GM10266 (cell line): ENCODE results near the gene SEMA3C.

Experiments used
- DNase-seq: peaks from one replicate; pipeline ENCODE4 v3.0.0; 2012; ENCODE audit errors: extremely low spot score
- TF ChIP-seq, protein P1 (sequence below): IDR thresholded peaks from 2 replicates; pipeline ENCODE4 v1.5.1; 2012; ENCODE audit warnings: mild to moderate bottlenecking, low read depth; ENCODE audit not compliant: control insufficient read depth, insufficient read depth; ENCODE audit errors: missing control alignments

SEMA3C gene

DNA sequence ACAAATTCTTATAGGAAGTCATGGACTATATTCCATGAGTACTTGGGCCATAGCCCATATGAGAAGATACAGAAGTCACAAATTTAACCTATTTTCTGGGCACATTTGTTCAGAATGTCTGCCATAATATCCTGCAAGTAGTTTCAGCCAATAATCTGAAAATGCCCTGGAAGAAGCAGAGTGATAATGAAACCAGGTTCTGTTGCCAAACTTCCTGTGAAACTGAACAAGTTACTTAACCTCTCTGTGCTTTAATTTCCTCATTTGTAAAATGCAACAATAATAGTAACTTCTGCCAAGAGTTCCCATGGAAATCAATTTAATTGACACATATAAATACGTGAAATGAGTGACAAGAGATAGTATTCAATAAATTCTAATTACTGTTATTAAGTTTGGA is 88.8 kb downstream of the SEMA3C start:
- DNase-seq, result no peak
- TF ChIP-seq, protein P1, sequence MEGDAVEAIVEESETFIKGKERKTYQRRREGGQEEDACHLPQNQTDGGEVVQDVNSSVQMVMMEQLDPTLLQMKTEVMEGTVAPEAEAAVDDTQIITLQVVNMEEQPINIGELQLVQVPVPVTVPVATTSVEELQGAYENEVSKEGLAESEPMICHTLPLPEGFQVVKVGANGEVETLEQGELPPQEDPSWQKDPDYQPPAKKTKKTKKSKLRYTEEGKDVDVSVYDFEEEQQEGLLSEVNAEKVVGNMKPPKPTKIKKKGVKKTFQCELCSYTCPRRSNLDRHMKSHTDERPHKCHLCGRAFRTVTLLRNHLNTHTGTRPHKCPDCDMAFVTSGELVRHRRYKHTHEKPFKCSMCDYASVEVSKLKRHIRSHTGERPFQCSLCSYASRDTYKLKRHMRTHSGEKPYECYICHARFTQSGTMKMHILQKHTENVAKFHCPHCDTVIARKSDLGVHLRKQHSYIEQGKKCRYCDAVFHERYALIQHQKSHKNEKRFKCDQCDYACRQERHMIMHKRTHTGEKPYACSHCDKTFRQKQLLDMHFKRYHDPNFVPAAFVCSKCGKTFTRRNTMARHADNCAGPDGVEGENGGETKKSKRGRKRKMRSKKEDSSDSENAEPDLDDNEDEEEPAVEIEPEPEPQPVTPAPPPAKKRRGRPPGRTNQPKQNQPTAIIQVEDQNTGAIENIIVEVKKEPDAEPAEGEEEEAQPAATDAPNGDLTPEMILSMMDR, result no peak

DNA sequence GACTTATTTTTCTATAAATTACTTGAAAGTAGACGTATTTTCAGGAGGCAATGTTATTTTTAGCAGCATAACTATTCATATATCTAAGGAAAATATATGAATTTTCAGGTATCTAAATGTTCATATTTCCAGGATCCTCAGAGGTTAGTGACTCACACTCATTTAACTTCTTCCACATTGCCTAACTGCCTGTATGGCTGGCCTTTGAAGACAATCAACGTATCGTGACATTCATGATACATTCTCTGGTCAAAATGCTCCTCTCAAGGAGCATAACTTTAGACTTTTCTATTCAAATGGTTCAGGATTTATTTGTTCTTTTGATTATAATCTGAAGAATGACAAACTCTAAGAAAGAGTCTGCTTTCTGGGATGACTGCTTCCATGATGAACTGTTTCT is 89.3 kb downstream of the SEMA3C start:
- TF ChIP-seq, protein P1, result no peak
- DNase-seq, result no peak

DNA sequence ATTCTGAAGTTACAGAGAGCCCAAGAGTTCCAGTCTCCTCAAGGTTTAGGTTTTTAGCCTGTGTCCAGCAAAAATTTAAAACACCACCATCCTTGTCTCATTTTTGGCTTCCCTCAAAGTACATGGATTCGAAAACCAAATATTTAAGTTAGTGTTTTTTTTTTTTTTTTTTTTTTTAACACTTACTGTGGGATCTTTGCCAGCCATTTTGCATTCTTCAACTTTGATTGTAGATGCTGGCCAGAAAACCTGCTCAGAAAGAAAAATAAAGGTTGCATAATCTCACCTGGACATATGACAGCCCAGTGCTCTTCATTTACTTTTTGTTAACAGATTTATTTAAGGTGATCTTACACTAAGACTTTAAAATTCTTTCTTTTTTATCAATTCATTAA is 91.6 kb downstream of the SEMA3C start:
- DNase-seq, result no peak
- TF ChIP-seq, protein P1, result no peak

DNA sequence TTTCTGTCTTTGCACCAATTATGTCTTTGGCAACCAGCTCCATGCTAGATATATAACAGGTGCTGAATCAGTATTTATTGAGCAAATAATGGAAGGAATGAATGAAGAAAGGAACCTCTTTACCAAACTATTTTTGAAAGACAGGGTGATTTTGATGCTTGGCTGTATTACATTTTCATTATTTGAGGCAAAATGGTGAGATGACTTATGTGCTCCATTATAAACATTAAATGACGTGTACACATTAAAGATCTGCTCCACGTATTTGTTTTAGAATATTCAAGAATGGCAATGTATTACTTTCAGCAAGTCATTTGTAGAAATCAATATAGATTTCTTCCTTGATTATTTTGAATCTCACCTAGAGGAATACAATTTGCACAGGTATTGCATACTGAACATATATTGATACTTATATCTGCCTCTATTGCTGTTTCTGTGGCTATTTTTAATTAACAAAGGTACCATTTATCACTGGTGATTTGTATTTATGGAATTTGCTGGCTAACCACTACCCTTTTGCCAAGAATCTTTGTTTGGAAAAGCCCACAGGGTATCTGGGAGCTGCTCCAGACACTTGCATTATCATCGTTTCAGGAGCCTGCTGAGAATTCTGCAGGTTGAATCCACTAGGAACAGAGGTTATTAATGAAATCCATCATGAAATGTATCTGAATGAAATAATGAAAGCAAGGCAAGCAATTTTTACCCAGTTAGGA is 92.2 kb downstream of the SEMA3C start:
- TF ChIP-seq, protein P1, result no peak
- no peak for DNase-seq

DNA sequence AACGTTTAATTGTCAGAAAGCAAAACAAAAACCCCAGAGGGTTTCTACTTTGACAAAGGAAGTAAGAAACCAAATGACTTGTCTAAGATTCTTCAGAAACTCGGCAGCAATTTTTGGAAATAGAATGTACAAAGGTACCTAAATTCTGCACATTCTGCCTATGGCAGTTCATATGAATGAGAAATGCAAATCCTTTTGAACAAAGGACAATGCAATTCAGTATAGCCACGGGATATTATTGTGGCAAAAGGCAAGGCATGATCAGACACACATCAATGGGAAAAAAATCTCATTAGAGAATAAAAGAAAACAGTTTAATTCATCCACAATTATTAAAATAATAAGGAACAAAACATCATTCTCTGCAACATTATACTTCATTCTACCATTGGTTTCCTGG is 93.4 kb downstream of the SEMA3C start:
- DNase-seq, result no peak
- TF ChIP-seq, protein P1, result no peak

DNA sequence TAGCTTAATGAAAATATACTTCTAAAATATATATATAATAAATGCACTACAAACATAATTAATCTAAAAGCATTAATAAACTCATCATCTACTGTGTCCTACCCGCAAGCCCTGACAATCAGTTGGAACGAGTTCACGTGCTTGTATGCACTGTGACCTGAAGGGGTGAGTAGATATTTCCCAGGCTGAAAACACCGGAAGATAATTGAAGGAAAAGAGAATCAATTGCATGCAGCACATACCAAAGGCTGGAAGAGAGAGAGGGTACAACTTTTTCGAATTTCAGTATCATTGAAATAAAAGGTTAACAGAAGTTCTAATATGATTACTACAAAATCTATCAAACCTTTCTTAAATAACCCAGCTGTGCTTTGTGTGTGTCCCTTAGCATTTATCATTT is 94.6 kb downstream of the SEMA3C start:
- no peak for DNase-seq
- TF ChIP-seq, protein P1, result no peak

DNA sequence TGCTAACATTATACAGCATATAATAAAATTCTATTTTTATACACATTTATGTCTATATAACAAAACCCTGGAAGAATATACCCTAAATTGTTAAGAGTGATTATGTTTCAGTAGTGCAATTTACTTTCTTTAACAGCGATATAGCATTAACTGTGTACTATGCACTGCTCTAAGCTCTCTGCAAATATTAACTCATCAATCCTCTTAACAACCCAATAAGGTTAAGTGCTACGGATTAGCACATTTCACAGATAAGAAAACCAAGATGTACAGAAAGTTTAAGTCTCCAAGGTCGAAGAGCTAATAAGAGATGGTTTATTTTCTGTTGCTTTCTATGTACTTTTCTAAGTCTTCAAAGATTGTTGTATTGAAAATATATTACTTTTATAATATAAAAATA is 95.8 kb downstream of the SEMA3C start:
- no peak for DNase-seq
- TF ChIP-seq, protein P1, result no peak
